ENCODE results near the gene CYB561D1. TPM values are rescaled to one million over a fixed set of nuclear protein-coding genes. Genes with fewer than 3 reads are reported as not detected.

Gene CYB561D1
- total RNA-seq, 2 experiments from 2014 or later = 12.0 to 15.0 TPM

DNA sequence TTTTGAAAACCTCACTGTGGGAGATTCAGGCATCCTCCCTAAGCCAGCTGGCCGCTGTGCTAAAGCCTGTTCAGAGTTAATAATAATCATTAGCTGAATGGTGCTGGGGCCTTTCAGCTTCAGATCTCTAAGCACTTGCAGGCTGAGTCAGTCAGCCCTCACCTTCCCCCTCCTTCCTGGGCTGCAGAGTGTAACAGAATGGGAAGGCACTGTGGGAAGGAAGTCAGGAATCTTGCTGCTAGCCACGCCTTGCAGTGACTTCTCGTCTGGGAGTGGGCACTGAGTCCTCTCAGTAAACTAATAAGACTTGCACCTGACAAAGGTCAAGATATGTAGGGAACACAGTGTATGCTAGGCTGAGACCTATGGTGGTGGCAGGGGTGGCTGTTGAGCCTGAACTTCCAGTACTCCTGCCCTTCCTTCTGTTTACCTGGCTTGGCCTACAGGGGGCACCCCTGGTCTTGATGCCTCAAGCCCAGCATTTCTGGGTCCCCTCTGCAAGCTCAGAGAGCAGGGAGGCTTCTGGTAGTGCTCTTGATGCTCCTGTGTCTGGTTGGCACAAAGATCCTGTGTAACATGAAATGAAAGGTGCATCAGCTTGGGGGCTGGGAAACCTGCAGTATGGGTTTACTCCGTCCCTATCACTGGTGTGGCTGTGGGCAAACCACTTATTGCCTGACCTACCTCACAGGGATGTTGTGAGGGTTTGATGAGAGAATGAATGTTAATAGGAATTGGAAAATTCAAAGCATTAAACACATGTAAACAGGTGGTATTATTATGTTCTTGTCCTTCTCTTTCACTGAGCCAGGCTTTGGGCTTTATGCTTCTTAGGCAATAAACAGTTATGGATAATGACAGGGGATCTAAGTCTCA lies 6.0 kb downstream of the CYB561D1 start:
- H3K4me1 Mint-ChIP-seq (ENCODE audit: low read depth) = peaks cover 93% of the 10 kb centered on the region
- no peaks in the 10 kb centered on the region for H3K27me3 Mint-ChIP-seq
- H3K36me3 Mint-ChIP-seq (ENCODE audit: low read depth) = peaks cover 68% of the 10 kb centered on the region
- intact Hi-C loops (cut with DNase I, micrococcal nuclease) = loop anchor here in 1 of 2 experiments (1.0 to 2.0 kb wide), 2 partner anchors 17 to 32 kb away; no protein-coding TSS in a partner anchor
- H3K27me3 ChIP-seq (ENCODE audit: control insufficient read depth in 1 of 2, insufficient read depth in 2 of 2, low read length in 2 of 2) = no peaks in the 10 kb centered on the region
- peak overlapping the region; percentile 95 for H3K27ac Mint-ChIP-seq
- H3K4me3 Mint-ChIP-seq = peak overlapping the region; percentile 54
- H3K36me3 ChIP-seq (ENCODE audit: insufficient read depth, low read length) = peaks cover 51% of the 10 kb centered on the region
- TF ChIP-seq, protein P1, sequence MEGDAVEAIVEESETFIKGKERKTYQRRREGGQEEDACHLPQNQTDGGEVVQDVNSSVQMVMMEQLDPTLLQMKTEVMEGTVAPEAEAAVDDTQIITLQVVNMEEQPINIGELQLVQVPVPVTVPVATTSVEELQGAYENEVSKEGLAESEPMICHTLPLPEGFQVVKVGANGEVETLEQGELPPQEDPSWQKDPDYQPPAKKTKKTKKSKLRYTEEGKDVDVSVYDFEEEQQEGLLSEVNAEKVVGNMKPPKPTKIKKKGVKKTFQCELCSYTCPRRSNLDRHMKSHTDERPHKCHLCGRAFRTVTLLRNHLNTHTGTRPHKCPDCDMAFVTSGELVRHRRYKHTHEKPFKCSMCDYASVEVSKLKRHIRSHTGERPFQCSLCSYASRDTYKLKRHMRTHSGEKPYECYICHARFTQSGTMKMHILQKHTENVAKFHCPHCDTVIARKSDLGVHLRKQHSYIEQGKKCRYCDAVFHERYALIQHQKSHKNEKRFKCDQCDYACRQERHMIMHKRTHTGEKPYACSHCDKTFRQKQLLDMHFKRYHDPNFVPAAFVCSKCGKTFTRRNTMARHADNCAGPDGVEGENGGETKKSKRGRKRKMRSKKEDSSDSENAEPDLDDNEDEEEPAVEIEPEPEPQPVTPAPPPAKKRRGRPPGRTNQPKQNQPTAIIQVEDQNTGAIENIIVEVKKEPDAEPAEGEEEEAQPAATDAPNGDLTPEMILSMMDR (IDR thresholded peaks at IDR 0.05) = peak; percentile 58
- H3K4me1 ChIP-seq (ENCODE audit: insufficient read depth, low read length) = peaks cover 99% of the 10 kb centered on the region
- peak overlapping the region; percentile 90 to 94 for H3K27ac ChIP-seq (ENCODE audit: low read depth in 1 of 2, low read length in 2 of 2)
- DNase-seq (peak; percentile 27 to 84 (median 67)), ATAC-seq (ENCODE audit: poor library complexity) (peak; percentile 32)
- ChIA-PET POLR2A (interaction anchor here (0.6 to 22.6 kb wide), 6 partner anchors 10 to 94 kb away, joined by 3 to 318 read pairs (median 4); partner anchors contain the start of genes AMIGO1 and ATXN7L2), CTCF (interaction anchor here (1.1 to 24.2 kb wide), 8 partner anchors 9 to 119 kb away, joined by 3 to 474 read pairs (median 4); partner anchors contain the start of gene AMIGO1)
- H3K4me3 ChIP-seq (ENCODE audit: low read length) = no peak overlapping the region
- no peaks in the 10 kb centered on the region for H3K9me3 Mint-ChIP-seq
- no peaks in the 10 kb centered on the region for H3K9me3 ChIP-seq (ENCODE audit: control insufficient read depth in 1 of 2, insufficient read depth in 1 of 2, low read length in 2 of 2)

DNA sequence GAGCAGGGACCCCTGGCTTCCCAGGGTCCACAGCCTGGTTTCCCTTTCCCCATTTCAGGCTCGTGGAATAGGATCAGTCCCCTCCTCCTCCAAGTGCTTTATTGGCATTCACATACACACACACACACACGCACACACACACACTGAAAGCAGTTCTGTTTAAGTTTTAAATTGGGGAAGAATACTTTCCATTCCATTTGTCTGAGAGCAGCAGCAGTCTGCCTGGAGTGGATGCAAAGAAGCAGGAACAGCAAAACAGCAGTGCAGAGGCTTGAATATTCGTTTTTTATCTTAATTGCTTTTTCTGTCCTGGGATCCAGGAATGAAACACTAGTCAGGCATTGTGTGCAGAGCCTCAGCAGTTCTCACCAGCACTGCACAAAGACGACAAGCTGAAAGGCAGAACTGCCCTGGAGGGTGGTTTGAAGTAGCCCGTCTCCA lies 7.1 kb downstream of the CYB561D1 start:
- peaks cover 99% of the 10 kb centered on the region for H3K4me1 ChIP-seq (ENCODE audit: insufficient read depth, low read length)
- intact Hi-C loops (cut with DNase I, micrococcal nuclease) = loop anchor here in 1 of 2 experiments (1.0 to 2.0 kb wide), 2 partner anchors 16 to 31 kb away; no protein-coding TSS in a partner anchor

More for the DNA sequence above, 7.1 kb downstream of the CYB561D1 start:
- Mint-ChIP-seq H3K4me1 (ENCODE audit: low read depth) (peaks cover 93% of the 10 kb centered on the region), H3K27me3 (no peaks in the 10 kb centered on the region), H3K36me3 (ENCODE audit: low read depth) (peaks cover 71% of the 10 kb centered on the region), H3K9me3 (no peaks in the 10 kb centered on the region), H3K4me3 (peak overlapping the region; percentile 90), H3K27ac (peak overlapping the region; percentile 95)
- POLR2A ChIA-PET = interaction anchor here (0.6 to 22.6 kb wide), 4 partner anchors 10 to 93 kb away, joined by 3 to 318 read pairs (median 16); partner anchors contain the start of gene AMIGO1
- no peak for ATAC-seq (ENCODE audit: poor library complexity)
- H3K9me3 ChIP-seq (ENCODE audit: control insufficient read depth in 1 of 2, insufficient read depth in 1 of 2, low read length in 2 of 2) = no peaks in the 10 kb centered on the region
- no peaks in the 10 kb centered on the region for H3K27me3 ChIP-seq (ENCODE audit: control insufficient read depth in 1 of 2, insufficient read depth in 2 of 2, low read length in 2 of 2)
- H3K27ac ChIP-seq (ENCODE audit: low read depth in 1 of 2, low read length in 2 of 2) = peak overlapping the region; percentile 90 to 94
- H3K36me3 ChIP-seq (ENCODE audit: insufficient read depth, low read length) = peaks cover 44% of the 10 kb centered on the region
- TF ChIP-seq, protein P1 (IDR thresholded peaks at IDR 0.05) = no peak
- CTCF ChIA-PET = interaction anchor here (1.0 to 24.2 kb wide), 4 partner anchors 10 to 45 kb away, joined by 3 to 474 read pairs (median 4); no protein-coding TSS in a partner anchor
- no peak overlapping the region for H3K4me3 ChIP-seq (ENCODE audit: low read length)
- no peak for DNase-seq
